Gastrocnemius medialis (tissue), 4 donors: Measurements from ENCODE around the gene CERK.

Source experiments
- POLR2A ChIP-seq, 2 donors: fragments of 450-650 bp; IDR thresholded peaks; one replicate each; pipeline ENCODE4 v1.6.1; 2017; ENCODE audit warnings: antibody characterized with exemption in 2 of 2, mild to moderate bottlenecking in 2 of 2, moderate library complexity in 2 of 2
- TF ChIP-seq, protein P1 (sequence below), 5 experiments: fragments of 450-650 bp in 3 of 5; fragments of 200-600 bp in 2 of 5; sonication (generic) in 2 of 5; IDR thresholded peaks in 4 of 5; conservative IDR thresholded peaks in 1 of 5; 1 replicate in 4 of 5; 2 replicates in 1 of 5; pipeline ENCODE4 v1.5.1; 2016 to 2019; ENCODE audit warnings: antibody characterized with exemption in 5 of 5, mild to moderate bottlenecking in 3 of 5, moderate library complexity in 3 of 5

DNA sequence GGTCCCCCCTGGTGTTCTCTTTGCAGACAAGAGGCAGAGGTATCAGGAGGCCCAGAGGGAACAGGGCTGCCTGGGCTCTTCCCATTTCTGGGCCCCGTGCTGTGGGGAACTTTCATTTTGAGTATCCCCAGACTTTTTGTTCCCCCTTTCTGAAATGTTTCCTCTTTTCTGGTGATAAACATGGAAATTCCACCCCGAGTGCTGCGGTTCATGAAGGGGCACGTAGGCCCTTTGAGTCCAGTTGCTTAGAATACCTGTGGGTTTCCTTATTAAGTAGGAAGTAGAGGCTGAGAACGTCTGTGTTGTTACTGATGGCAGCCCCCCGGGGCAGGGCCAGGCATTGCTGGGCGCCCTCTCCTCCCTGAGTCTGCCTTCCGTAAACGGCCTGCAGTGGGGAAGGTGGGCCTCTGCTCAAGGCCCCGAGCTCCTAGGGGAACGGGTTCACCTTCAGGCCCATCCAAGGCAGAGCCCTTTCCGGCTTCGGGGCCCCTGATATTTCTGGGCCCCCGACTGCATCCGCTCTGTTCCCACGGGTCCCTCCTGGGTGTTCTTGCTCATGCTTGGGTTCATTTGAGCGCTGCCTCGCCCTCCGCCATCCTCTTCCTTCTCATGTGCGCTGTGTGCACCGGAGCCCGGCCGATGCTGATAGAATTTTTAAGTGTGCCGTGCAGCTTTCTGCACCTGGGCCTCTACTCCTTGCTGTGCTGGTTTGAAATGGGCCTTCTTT, 36.4 kb upstream of the CERK start:
- TF ChIP-seq, protein P1, sequence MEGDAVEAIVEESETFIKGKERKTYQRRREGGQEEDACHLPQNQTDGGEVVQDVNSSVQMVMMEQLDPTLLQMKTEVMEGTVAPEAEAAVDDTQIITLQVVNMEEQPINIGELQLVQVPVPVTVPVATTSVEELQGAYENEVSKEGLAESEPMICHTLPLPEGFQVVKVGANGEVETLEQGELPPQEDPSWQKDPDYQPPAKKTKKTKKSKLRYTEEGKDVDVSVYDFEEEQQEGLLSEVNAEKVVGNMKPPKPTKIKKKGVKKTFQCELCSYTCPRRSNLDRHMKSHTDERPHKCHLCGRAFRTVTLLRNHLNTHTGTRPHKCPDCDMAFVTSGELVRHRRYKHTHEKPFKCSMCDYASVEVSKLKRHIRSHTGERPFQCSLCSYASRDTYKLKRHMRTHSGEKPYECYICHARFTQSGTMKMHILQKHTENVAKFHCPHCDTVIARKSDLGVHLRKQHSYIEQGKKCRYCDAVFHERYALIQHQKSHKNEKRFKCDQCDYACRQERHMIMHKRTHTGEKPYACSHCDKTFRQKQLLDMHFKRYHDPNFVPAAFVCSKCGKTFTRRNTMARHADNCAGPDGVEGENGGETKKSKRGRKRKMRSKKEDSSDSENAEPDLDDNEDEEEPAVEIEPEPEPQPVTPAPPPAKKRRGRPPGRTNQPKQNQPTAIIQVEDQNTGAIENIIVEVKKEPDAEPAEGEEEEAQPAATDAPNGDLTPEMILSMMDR (IDR thresholded peaks at IDR 0.05 in 4 of 5, conservative IDR thresholded peaks at IDR 0.05 in 1 of 5): no peak
- no peak for TF ChIP-seq POLR2A (IDR thresholded peaks at IDR 0.05)
